NCI-H1092 (cell line): ENCODE measurements around the gene LAMC1.
A peak's percentile ranks its signal among the peaks of the same experiment; 100 is the strongest.
"Not testable (repeated sequence)": the region's sequence is repeated elsewhere in the genome, so short reads cannot be mapped to it uniquely, and the experiment has no call there.

Experiments
- DNase-seq: peaks from one replicate; lab custom pipeline; 2025; lab: John Stamatoyannopoulos, UW

LAMC1 gene

DNA sequence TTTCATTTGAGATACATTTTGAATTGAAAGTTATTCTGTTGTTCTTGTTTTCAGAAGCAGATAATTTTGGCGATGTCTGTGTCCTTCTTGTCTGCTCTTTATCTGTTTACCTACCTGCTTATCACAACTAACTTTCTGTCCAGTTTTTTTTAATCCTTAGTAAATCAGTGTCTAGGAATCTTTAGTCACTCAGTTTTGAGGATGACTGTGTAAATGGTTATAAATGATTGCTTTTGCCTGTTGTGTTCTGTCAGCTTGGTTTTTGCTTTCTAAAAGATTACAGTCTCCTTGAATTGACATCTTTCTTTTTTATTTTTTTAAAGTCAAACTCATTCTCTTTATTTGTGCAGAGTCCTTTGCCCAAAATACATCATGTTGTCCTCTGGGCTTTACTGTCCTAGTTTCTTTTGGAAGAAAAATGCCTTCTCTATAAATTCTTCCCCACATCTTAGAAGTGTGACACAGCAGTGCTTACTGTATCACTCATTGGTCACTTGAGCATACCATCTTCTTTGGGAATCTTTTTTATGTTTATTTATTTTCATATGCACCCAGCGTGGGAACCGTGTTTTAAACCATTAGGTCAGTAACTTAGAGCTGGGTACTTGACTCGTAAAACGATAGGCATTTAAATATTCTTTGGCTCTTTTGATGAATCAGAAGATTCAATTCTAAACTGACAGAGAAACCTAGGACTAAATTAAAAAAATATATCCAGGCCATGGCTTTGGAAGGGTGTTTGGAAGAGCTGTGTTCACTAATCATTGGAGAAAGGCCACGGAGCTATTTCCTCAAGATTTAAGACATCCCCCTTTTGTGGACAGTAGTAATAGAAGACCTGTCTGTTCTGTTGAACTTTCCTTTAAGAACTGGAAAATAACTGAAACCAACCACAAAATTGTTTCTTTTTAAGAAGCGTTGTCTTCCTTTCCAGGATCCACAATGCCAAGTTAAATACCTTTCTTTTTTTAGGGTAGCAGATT lies 20.9 kb downstream of the LAMC1 start:
- no peak for DNase-seq

GRCh38 chr1:183044893-183045649 lies 21.9 kb downstream of the LAMC1 start:
- no peak for DNase-seq

- no peak for DNase-seq
Measured at GRCh38 chr1:183048087-183049085, 25.2 kb downstream of the LAMC1 start.

- DNase-seq, result no peak
Measured at GRCh38 chr1:183051546-183051945, 28.3 kb downstream of the LAMC1 start.

DNA sequence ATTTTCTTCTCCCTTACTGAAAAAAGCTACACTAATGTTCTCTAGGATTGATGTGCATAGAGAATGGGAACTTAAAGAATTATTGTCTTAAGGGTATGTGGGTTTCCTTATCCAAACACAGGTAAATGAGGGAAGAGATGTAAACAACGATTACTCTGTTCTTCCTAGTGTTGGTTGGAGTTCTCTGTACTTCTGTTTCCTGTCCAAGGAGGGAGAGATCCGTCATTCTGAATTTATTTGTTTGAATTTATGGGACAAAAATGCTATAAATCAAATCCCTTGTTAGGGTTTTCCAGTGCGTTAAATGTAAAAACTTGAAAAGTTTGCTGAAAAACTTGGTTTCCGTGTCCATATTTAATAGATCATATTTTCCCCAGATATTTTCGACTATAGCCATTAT lies 29.6 kb downstream of the LAMC1 start:
- no peak for DNase-seq

DNA sequence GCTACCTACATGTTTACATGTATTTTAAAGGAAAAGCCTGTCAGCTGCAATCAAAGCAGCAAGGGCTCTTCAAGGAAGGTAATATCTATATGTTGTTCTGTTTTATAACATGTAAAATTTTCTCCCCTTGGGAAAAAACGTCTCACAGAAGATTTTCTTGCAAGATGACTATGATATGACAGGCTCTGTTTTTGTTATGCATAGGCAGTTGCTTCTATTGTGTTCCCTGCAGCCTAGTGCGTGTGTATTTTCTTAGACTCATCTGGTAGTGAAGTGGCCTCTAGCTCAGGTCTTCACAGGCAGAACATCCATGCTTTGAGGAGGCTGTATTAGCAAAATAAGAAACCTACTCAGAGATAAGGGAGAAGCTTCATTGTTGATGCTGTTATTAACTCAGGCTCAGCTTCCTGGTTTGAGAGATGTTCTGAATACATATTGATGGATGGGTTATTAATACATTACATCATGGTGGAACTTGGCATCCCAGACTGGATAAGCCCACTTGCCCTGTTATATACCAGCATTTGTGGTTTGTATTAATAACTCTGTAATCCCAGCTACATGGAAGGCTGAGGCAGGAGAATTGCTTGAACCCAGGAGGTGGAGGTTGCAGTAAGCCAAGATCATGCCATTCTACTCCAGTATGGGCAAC lies 35.8 kb downstream of the LAMC1 start:
- DNase-seq, result no peak

GRCh38 chr1:183061194-183061593 lies 38.0 kb downstream of the LAMC1 start:
- no peak for DNase-seq

DNA sequence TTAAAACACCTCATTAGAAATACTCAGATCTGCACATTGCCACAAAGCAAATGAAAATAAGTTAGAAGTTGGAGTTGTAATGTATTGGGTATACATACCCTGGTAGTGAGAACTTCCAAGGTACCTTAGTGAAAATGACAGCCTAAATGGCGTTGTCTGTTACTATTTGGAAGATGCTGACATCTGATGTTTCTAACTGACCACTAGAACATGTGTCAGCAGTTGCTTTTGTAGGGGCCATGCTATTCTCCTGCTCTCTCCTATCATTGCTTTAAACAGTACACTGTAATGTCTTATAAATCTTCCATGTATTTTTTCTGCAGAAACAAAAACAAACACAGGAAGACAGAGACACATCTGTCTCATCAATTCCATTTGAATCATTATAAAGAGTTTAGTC lies 40.1 kb downstream of the LAMC1 start:
- no peak for DNase-seq

GRCh38 chr1:183065168-183065706 lies 42.0 kb downstream of the LAMC1 start:
- DNase-seq, result no peak

DNA sequence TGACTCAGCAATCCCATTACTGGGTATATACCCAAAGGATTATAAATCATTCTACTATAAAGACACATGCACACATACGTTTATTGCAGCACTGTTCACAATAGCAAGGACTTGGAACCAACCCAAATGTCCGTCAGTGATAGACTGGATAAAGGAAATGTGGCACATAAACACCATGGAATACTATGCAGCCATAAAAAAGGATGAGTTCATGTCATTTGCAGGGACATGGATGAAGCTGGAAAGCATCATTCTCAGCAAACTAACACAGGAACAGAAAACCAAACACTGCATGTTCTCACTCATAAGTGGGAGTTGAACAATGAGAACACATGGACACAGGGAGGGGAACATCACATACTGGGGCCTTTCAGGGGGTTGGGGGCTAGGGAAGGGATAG lies 43.2 kb downstream of the LAMC1 start:
- not testable (repeated sequence) for DNase-seq

GRCh38 chr1:183069562-183070216 lies 46.5 kb downstream of the LAMC1 start:
- peak; percentile 15 for DNase-seq

GRCh38 chr1:183070234-183070922 lies 47.2 kb downstream of the LAMC1 start:
- DNase-seq, result no peak

- no peak for DNase-seq
Measured at GRCh38 chr1:183070923-183071618, 47.9 kb downstream of the LAMC1 start.

DNA sequence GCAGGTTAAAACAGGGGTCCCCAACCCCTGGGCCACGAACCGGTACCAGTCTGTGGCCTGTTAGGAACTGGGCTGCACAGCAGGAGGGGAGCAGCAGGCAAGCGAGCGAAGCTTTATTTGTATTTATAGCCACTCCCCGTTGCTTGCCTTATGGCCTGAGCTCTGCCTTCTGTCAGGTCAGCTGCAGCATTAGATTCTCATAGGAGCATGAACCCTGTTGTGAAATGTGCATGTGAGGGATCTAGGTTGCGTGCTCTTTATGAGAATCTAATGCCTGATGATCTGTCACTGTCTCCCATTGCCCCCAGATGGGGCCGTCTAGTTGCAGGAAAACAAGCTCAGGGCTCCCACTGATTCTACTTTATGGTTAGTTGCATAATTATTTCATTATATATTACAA lies 49.4 kb downstream of the LAMC1 start:
- DNase-seq, result not testable (repeated sequence)

GRCh38 chr1:183073320-183073719 lies 50.1 kb downstream of the LAMC1 start:
- no peak for DNase-seq

DNA sequence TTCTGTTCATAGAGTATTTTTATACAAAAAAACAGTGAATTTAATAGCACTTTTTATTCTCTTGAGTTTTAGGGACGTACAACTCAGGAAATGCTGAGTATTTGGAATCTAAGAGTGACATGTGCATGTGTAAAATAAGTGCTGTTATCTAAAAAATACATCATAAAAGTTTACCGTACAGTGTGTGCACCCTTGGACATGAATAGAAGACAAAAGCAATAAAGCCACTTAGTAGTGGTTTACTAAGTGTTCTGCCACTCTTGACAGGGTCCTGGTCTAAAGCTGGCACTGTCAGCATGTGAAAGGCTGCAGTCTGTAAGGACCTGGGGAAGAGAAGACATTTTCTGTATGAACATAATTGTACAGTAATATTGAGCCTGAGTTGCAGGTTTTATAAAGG lies 51.0 kb downstream of the LAMC1 start:
- DNase-seq, result no peak

DNA sequence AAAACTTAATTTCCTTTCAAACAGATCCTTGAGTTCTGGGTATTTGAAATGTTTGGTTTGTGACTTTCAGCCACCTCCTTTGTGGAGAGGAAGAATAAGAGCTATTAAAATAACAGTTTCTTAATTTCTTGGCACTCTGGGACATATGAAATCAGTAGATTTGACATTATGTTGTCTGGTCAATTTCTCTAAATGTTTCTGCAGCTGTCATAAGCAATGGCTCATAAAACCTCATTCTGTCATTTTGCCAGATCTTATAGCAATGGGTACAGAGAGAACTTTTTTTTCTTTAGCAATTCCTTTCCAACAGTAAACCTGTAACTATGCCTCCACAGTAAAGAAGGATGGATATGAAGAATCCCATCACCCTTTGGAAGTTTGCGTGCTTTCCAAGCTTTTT lies 52.6 kb downstream of the LAMC1 start:
- no peak for DNase-seq

- DNase-seq, result no peak
Measured at GRCh38 chr1:183077097-183077496, 53.9 kb downstream of the LAMC1 start.

- DNase-seq, result no peak
Measured at GRCh38 chr1:183079712-183080388, 56.6 kb downstream of the LAMC1 start.
